Ammon's horn (tissue), 1 donor: Measurements from ENCODE around the gene FOXK2.
"Not testable (repeated sequence)": the region's sequence is repeated elsewhere in the genome, so short reads cannot be mapped to it uniquely, and the experiment has no call there.

Experiments
- DNase-seq: peaks from one replicate; pipeline ENCODE4 v3.0.0-alpha.2; 2016; ENCODE audit warnings: low spot score

The FOXK2 gene

DNA sequence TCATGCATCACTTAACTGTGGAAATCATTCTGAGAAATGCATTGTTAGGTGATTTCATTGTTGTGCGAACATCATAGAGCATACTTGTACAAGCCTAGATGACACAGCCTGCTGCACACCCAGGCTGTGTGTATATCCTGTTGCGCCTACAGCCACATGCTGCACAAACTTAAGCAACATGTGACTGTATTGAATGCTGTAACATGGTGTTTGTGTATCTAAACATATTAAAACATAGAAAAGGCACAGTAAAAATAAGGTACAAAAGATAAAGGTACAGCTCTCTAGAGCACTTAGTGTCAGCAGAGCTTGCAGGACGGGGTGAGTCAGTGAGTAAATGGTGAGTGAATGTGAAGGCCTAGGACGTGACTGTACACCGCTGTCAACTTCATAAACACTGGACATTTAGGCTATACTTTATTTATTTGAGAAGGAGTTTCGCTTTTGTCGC lies 11.9 kb downstream of the FOXK2 start:
- no peak for DNase-seq

DNA sequence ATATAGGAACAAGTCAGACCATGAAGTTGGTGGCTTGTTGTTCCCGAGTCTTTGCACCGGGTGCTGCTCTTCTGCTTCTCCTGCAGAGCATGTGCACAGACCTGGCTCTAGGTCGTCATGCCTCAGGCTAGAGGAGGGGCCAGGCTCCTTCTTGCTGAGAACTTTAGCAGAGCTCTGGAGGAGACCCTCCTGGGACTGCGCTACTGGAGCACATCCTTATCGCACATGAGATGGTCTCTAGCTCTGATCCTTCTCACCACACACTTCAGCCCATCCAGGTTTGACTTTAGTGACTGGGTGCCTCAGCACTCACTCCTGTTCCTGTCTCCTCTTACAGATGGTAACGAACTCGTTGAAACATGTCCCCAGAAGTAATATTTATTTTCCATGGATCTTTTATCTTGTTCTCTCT lies 14.9 kb downstream of the FOXK2 start:
- no peak for DNase-seq

DNA sequence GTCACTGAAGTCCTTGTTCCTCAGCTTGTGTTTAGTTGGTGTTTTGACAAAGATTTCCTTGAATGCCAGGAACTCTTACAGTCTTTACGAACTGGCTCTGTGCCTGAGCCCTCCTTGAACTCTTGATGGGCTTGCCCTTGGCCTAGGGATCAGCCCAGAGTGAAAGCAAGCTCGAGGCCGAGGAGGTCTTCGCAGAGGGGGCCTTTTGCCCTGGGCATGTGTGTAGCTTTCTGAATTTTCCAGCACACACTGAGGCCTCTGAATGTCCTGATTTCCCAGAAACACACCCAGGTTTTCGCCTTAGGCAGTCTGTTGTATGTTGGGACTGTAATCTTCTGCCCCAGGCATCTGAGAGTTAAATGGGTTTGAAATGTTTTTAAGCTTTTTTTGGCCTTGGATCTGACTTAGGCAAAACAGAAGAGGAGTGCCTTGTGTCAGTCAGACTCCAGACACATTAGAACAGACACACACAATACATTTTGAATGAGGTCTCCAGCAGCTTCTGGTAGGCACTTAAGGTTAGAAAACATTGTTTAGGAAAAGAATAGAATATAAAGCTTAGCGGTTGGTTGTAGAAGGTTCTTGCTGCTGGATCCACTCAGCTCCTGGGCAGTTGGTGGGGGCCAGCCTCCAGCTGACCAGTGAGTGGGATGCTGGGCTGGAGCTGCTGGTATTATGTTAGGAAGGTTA lies 17.1 kb downstream of the FOXK2 start:
- no peak for DNase-seq

DNA sequence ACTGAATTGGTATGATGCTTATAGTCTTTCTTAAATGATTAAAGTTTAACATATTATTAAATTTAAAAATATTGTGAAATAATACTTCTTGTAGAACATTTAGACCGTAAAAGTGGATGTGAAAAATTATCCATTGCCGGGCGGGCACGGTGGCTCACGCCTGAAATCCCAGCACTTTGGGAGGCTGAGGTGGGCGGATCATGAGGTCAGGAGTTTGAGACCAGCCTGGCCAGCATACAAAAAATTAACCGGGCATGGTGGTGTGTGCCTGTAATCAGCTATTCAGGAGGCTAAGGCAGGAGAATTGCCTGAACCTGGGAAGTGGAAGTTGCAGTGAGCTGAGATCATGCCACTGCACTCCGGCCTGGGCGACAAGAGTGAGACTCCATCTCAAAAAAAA lies 17.7 kb downstream of the FOXK2 start:
- not testable (repeated sequence) for DNase-seq

DNA sequence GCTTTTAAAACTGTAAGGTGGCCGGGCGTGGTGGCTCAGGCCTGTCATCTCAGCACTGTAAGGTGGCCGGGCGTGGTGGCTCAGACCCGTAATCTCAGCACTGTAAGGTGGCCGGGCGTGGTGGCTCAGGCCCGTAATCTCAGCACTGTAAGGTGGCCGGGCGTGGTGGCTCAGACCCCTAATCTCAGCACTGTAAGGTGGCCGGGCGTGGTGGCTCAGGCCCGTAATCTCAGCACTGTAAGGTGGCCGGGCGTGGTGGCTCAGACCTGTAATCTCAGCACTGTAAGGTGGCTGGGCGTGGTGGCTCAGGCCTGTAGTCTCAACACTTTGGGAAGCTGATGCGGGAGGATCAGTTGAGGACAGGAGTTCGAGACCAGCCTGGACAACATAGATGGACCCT lies 19.5 kb downstream of the FOXK2 start:
- not testable (repeated sequence) for DNase-seq

DNA sequence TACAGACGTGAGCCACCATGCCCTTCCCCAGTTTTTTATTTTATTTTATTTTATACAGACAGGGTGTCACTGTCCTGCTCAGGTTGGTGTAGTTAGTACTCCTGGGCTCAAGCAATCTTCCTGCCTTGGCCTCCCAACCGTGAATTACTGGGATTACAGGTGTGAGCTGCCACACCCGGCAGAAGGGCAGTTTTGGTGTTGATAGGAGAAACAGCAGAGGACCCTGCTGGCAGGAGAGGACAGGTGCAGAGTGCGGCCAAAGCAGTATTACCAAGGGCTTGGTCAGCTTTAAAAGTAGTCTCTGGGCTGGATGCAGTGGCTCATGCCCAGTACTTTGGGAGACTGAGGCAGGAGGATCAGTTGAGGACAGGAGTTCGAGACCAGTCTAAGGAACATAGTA lies 22.9 kb downstream of the FOXK2 start:
- DNase-seq = no peak

DNA sequence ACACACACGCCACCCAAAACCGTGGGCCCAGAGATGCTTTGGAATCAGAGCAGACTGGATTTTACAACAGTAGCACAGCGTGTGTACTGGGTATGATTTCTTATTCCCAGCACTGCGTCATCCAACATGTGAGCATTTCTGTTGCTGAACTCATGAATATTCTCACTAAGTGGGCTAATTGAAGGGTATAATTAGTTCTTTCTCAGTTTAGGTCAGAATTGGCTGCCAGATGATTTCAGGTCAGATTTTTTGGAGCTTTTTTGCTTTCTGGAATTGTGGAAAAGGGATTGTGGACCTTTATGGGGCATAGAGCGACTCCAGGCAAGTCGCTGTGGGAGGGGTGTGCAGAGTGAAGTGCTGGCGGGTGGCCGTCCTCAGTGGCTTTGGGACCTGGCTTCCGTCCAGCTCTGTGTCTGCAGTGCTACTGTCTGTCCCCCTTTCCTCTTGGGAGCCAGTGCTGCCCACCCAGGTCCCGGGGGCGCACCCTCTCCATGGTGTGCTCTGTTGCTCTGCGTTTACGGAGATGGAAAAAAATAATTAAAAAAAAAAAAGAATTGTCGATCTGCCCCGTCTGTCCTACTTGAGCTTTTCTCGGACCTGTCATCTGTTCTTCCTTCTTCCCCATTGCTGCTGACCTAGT lies 25.0 kb downstream of the FOXK2 start:
- peak; percentile 71 for DNase-seq

DNA sequence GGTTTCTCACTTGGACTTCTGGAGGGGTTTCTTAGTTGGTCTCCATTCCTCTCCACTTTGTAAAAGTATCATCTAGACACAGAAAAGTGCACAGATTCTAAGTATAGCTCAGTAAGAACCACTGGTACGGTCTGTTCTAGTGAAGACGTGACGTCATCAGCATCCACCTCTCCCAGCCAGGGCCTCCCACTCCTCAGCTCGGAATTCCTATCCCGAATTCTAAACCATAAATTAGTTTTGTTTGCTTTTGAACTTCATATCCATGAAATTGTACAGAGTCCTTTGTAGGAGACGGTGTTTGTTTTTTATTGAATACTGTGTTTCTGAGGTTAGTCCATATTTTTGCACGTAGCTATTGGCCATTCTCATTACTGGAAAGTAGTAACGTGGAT lies 25.5 kb downstream of the FOXK2 start:
- DNase-seq = no peak

DNA sequence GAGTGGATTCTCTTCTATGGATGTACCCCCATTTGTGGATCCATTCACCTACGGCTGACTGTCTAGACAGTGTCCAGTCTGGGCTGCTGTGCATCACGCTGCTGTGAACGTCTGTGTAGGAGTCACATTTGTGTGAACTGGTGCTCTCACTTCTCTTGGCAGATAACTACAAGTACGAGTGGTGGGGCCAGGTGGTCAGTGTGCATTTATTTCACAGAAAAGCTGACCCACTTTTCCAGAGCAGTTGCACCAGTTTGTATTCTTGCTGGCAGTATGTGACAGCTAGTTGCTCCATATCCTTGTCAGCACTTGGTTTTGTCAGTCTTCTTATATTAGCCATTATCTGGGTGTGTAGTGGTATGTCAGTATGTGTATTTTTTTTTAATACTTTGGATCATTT lies 28.4 kb downstream of the FOXK2 start:
- no peak for DNase-seq

DNA sequence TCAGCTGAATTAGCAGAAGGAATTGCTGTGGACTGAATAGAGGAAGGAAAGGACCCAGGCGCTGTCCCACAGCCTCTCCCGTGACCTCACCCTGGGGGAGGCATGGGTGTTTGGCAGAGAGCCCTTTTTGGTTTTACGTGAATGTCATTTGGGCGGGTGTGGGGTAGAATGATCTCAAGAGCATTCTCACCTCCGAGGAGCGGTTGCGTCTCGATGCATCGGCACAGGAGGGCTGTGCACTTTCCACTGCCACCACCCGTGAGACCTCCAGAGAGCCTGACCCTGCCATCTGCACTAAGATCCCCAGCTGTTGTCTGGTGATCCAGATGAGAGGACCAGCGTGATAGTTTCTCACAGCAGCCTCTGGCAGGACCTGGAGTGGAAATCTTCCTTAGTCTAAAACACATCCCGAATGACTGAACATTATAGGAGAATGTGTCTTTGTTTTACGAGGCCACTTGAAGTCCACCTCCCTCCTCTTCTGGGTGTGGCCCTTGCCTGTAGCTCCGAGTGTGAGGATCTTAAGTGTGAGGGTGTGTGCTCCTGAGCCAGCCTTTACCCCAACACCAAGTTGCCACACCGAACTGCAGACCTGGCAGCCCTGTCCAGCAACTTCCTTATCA lies 29.3 kb downstream of the FOXK2 start:
- peak; percentile 52 for DNase-seq

DNA sequence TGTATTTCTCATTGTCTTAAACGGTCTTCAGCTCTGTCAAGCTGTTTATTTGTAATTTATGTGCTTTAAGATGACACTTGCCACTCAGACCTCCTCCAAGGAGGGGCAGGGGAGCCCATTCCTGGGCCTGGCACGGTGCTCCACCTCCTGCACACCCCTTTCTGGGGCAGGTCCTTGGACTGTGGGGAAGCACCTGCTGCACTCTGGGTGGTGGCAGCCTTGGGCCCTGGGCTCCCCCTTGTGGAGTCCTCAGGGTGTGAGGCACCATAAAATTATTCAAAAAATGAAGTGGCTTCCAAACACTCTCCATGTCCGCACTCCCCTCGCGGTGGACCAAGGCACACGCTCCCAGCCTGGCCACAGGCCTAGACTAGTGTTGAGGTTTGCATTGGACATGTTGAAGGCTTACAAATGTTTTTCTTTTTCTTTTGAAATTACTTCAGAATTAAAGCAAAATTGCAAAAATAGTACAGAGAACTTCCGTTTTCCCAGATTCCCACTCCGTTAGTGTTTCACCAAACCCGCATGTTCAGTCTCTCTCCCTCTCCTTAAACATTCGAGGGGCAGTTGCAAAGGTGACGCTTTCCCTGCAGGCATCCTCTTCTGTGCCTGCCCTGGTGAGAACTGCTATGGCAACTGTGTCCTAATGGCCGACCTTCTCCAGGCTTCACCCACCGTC lies 32.4 kb downstream of the FOXK2 start:
- peak; percentile 57 for DNase-seq

DNA sequence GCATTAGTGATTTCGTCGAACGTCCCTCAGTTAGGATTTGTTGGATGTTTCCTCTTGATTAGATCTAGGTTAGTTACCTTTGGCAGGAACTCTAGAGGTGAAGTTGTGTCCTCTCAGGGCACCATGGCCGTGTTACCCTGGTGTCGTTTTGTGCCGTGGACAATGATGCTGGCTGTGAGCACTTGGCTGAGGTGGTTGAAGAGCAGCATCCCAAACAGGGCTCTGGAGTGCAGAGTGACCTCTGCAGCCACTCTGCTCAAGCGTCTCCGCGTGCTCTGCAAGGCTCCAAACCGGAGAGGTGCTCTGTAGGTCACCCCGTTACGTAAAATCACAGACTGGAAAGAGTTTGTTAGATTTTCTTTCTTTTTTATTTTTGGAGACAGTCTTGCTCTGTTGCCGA lies 33.0 kb downstream of the FOXK2 start:
- no peak for DNase-seq

DNA sequence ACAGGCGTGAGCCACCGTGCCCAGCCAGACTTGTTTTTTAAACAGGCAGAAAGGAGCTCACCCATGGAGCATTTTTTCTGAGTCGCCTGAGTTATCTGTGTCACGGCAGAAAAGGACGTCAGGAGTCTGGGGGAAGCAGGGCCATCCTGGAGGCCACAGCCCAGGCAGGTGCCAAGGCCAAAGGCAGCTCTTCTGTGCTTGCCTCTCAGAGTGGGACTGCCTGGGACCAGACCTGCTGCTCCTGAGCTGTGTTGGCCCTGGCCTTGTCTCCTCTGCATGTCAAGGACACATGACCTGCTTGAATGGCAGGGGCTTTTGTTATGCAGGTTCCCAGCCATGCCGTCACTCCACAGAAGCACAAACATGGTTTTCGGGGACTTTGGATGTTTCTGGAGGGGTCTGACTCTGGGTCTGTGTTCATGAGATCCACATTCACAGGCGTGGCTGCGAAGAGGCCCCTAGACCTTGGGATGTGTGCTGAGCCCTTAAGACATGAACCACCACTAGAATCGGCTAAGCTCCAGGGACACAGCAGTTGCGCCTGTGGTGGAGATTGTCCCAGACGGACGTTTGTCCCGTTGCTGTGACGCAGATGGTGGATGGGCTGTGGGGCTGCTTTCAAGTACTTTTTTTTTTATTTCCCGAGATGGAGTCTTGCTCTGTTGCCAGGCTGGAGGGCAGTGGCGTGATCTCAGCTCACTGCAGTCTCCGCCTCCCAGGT lies 33.8 kb downstream of the FOXK2 start:
- DNase-seq = no peak

DNA sequence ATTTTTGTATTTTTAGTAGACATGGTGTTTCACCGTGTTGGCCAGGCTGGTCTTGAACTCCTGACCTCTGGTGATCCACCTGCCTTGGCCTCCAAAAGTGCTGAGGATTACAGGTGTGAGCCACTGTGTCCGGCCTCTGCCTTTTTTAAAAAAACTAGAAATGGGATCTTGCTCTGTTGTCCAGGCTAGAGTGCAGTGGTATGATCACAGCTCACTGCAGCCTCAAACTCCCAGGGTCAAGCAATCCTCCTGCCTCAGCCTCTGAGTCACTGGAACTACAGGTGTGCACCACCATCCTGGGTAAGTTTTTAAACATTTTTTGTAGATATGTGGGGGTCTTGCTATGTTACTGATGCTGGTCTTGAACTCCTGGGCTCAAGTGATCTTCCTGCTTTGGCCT lies 38.0 kb downstream of the FOXK2 start:
- not testable (repeated sequence) for DNase-seq

DNA sequence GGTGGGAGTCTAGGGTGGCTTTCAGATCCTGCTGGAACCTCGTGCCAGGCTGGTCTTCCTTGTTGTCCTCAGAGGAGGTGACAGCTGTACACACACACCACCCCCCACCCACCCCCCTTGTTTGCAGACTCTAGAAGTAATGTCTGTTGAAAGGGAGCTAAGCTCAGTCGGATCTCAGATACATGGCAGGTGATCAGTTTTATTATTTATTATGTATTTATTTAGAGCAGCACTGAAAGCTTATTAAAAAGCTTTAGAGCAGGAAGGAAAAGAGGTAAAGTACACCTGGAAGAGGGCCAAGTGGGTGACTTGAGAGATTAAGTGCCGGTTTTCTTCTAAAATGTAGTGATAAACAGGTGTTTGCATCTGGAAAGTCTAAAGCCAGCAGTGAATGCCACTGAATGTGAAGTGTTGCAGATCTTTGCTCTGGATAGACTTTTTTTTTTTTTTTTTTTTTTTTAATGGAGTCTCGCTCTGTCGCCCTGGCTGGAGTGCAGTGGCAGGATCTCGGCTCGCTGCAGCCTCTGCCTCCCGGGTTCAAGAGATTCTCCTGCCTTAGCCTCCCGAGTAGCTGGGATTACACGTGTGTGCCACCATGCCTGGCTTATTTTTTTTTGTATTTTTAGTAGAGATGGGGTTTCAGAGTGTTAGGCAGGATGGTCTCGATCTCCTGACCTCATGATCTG lies 40.2 kb downstream of the FOXK2 start:
- no peak for DNase-seq

DNA sequence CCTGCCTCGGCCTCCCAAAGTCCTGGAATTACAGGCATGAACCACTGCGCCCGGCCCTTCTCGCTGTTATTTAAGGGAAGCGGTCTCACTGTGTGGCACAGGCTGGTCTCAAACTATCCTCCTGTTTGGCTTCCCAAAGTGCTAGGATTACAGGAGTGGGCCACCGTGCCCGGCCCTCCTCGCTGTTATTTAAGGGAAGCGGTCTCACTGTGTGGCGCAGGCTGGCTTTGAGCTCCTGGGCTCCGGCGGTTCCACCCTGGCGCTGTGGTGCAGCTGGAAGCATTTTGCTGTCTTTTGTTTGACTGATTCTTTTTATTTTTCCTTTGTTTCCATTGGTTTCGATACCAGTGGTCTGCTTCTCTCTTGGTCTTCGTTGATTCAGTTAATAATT lies 40.7 kb downstream of the FOXK2 start:
- DNase-seq = no peak

DNA sequence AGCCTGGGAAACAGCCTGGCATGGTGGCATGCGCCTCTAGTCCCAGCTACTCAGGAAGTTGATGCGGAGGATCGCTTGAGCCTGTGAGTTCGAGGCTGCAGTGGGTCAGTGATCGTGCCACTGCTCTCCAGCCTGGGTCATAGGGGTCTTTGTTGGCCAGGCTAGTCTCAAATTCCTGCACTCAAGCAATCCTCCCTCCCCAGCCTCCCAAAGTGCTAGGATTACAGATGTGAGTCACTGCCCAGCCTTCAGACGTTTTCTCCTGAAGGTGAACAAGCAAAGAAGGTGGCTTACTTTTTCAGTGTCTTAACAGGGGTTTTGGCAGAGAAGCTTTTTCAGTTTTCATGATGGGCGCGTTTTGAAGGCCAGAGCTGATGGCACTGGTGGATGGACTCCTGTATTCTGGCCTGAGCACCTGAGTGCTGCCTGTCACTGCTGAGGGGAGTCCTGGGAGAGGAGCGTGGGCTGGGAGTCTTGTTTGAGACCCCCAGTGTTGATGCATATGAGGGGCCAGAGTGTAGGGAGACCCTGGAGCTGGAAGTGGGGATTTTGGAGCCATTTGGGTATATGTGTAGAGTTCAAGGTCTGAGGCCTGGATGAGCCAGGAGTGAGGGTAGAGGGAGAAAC lies 41.4 kb downstream of the FOXK2 start:
- DNase-seq = no peak

DNA sequence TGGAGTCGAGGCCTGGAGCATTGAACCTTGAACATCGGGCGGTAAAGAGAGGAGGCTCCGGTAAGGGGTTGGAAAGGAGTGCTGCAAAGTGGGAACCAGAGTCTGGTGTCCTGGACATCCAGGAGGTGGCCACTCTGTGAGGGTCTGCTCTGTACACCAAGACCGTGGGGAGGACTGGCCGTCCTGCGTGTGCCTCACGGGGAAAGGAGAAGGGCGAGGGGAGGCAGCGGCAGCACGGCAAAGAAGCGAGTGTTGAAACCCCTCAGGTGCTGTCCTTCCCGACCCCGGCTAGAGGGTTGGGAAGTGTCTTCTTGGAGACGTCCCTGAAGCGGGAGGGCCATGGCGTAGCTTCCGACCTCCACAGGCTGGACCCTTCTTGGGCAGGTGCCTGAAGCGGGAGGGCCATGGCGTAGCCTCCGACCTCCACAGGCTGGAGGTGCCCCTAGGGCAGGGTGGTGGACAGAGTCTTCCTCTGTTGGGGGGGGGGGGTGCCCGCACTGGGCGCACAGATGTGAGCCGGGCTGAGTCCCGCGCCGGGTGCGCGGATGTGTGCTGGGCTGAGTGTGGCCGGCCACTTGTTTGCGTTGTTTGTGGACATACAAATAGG lies 42.0 kb downstream of the FOXK2 start:
- DNase-seq = no peak

DNA sequence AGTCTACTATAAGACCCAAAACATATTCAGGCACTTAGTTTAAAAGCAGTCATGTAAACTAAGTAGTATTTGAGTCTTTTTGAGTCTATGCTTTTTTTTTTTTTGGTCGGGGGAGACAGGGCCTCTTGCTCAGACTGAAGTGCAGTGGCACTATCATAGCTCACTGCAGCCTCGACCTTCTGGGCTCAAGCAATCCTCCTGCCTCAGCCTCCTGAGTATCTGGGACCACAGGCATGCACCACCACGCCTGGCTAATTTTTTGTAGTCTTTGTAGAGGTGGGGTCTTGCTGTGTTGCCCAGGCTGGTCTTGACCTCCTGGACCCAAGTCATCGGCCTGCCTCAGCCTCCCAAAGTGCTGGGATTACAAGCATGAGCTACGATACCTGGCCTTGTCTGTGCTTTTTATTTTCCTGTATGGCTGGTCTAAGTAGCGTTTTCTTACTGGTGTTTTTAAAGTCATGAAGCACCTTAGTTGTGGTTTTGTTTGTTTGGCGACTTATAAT lies 43.2 kb downstream of the FOXK2 start:
- not testable (repeated sequence) for DNase-seq

DNA sequence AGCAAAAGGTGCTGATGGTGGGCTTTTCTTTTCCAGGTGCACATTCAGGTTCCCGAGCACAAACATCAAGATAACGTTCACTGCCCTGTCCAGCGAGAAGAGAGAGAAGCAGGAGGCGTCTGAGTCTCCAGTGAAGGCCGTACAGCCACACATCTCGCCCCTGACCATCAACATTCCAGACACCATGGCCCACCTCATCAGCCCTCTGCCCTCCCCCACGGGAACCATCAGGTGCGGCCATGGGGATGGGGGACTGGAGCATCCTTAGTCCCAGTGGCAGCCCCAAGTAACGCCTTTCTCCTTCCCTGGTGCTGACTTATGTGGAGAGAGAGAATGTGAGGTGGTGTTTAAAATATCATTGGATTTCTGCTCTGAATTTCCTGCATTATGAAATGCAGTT lies 43.8 kb downstream of the FOXK2 start:
- DNase-seq = no peak

DNA sequence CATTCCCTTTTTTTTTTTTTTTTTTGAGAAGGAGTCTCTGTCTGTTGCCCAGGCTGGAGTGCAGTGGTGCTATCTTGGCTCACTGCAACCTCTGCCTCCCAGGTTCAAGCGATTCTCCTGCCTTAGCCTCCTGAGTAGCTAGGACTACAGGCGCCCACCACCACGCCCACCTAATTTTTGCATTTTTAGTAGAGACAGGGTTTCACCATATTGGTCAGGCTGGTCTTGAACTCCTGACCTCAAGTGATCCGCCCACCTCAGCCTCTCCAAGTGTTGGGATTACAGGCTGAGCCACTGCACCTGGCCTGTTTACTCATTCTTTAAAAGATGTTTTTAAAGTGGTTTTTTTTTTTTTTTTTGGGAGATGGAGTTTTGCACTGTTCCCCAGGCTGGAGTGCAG lies 44.2 kb downstream of the FOXK2 start:
- DNase-seq = not testable (repeated sequence)
